ENCODE data around the gene DSE.
A peak's percentile ranks its signal among the peaks of the same experiment; 100 is the strongest.

The DSE gene

GRCh38 chr6:116349216-116349615 lies 21.5 kb upstream of the DSE start:
- H3K4me3 Mint-ChIP-seq: no peak overlapping the region
- H3K27me3 Mint-ChIP-seq: no peaks in the 10 kb centered on the region
- H3K27ac Mint-ChIP-seq: no peak overlapping the region
- peaks cover 3% of the 10 kb centered on the region for H3K9me3 Mint-ChIP-seq (ENCODE audit: low read depth)
- no peaks in the 10 kb centered on the region for H3K4me1 Mint-ChIP-seq (ENCODE audit: low read depth)
- peaks cover 2% of the 10 kb centered on the region for H3K36me3 Mint-ChIP-seq

GRCh38 chr6:116351101-116351500 lies 19.6 kb upstream of the DSE start:
- Mint-ChIP-seq H3K27me3 (no peaks in the 10 kb centered on the region), H3K4me3 (no peak overlapping the region), H3K9me3 (ENCODE audit: low read depth) (peaks cover 3% of the 10 kb centered on the region), H3K27ac (no peak overlapping the region), H3K36me3 (peaks cover 4% of the 10 kb centered on the region), H3K4me1 (ENCODE audit: low read depth) (no peaks in the 10 kb centered on the region)

GRCh38 chr6:116352515-116353471 lies 18.0 kb upstream of the DSE start:
- Mint-ChIP-seq H3K27ac (no peak overlapping the region), H3K9me3 (ENCODE audit: low read depth) (no peaks in the 10 kb centered on the region), H3K4me1 (ENCODE audit: low read depth) (no peaks in the 10 kb centered on the region), H3K4me3 (no peak overlapping the region), H3K36me3 (peaks cover 6% of the 10 kb centered on the region), H3K27me3 (no peaks in the 10 kb centered on the region)

GRCh38 chr6:116354236-116354635 lies 16.5 kb upstream of the DSE start:
- H3K4me1 Mint-ChIP-seq (ENCODE audit: low read depth): no peaks in the 10 kb centered on the region
- no peaks in the 10 kb centered on the region for H3K9me3 Mint-ChIP-seq (ENCODE audit: low read depth)
- no peaks in the 10 kb centered on the region for H3K27me3 Mint-ChIP-seq
- no peak overlapping the region for H3K4me3 Mint-ChIP-seq
- peaks cover 6% of the 10 kb centered on the region for H3K36me3 Mint-ChIP-seq
- H3K27ac Mint-ChIP-seq: no peak overlapping the region

GRCh38 chr6:116355796-116356195 lies 15.0 kb upstream of the DSE start:
- H3K9me3 Mint-ChIP-seq (ENCODE audit: low read depth): no peaks in the 10 kb centered on the region
- H3K4me3 Mint-ChIP-seq: no peak overlapping the region
- no peak overlapping the region for H3K27ac Mint-ChIP-seq
- H3K36me3 Mint-ChIP-seq: peaks cover 6% of the 10 kb centered on the region
- no peaks in the 10 kb centered on the region for H3K27me3 Mint-ChIP-seq
- no peaks in the 10 kb centered on the region for H3K4me1 Mint-ChIP-seq (ENCODE audit: low read depth)

- H3K27me3 Mint-ChIP-seq: no peaks in the 10 kb centered on the region
- H3K27ac Mint-ChIP-seq: no peak overlapping the region
- H3K4me1 Mint-ChIP-seq (ENCODE audit: low read depth): no peaks in the 10 kb centered on the region
- no peaks in the 10 kb centered on the region for H3K9me3 Mint-ChIP-seq (ENCODE audit: low read depth)
- peaks cover 4% of the 10 kb centered on the region for H3K36me3 Mint-ChIP-seq
- H3K4me3 Mint-ChIP-seq: no peak overlapping the region
These were observed 11.6 kb upstream of the DSE start for GRCh38 chr6:116359131-116359530.

GRCh38 chr6:116359835-116360234 lies 10.9 kb upstream of the DSE start:
- Mint-ChIP-seq H3K27ac (no peak overlapping the region), H3K27me3 (no peaks in the 10 kb centered on the region), H3K4me1 (ENCODE audit: low read depth) (no peaks in the 10 kb centered on the region), H3K4me3 (no peak overlapping the region), H3K36me3 (peaks cover 4% of the 10 kb centered on the region), H3K9me3 (ENCODE audit: low read depth) (no peaks in the 10 kb centered on the region)

GRCh38 chr6:116362276-116362675 lies 8.5 kb upstream of the DSE start:
- Mint-ChIP-seq H3K27me3 (no peaks in the 10 kb centered on the region), H3K4me3 (no peak overlapping the region), H3K4me1 (ENCODE audit: low read depth) (no peaks in the 10 kb centered on the region), H3K9me3 (ENCODE audit: low read depth) (no peaks in the 10 kb centered on the region), H3K36me3 (peaks cover 2% of the 10 kb centered on the region), H3K27ac (no peak overlapping the region)

- Mint-ChIP-seq H3K27me3 (no peaks in the 10 kb centered on the region), H3K4me3 (no peak overlapping the region), H3K27ac (no peak overlapping the region), H3K4me1 (ENCODE audit: low read depth) (peaks cover 2% of the 10 kb centered on the region), H3K9me3 (ENCODE audit: low read depth) (no peaks in the 10 kb centered on the region), H3K36me3 (no peaks in the 10 kb centered on the region)
These were observed 7.0 kb upstream of the DSE start for GRCh38 chr6:116363759-116364158.

- H3K27ac Mint-ChIP-seq: no peak overlapping the region
- H3K36me3 Mint-ChIP-seq: no peaks in the 10 kb centered on the region
- peaks cover 2% of the 10 kb centered on the region for H3K4me1 Mint-ChIP-seq (ENCODE audit: low read depth)
- no peaks in the 10 kb centered on the region for H3K9me3 Mint-ChIP-seq (ENCODE audit: low read depth)
- no peak overlapping the region for H3K4me3 Mint-ChIP-seq
- no peaks in the 10 kb centered on the region for H3K27me3 Mint-ChIP-seq
These were observed 6.4 kb upstream of the DSE start for GRCh38 chr6:116364321-116364720.

GRCh38 chr6:116365743-116366142 lies 5.0 kb upstream of the DSE start:
- Mint-ChIP-seq H3K36me3 (no peaks in the 10 kb centered on the region), H3K9me3 (ENCODE audit: low read depth) (no peaks in the 10 kb centered on the region), H3K27ac (no peak overlapping the region), H3K4me1 (ENCODE audit: low read depth) (peaks cover 12% of the 10 kb centered on the region), H3K4me3 (no peak overlapping the region), H3K27me3 (no peaks in the 10 kb centered on the region)

- H3K4me1 Mint-ChIP-seq (ENCODE audit: low read depth): peaks cover 15% of the 10 kb centered on the region
- H3K27me3 Mint-ChIP-seq: no peaks in the 10 kb centered on the region
- no peak overlapping the region for H3K27ac Mint-ChIP-seq
- H3K4me3 Mint-ChIP-seq: no peak overlapping the region
- no peaks in the 10 kb centered on the region for H3K9me3 Mint-ChIP-seq (ENCODE audit: low read depth)
- no peaks in the 10 kb centered on the region for H3K36me3 Mint-ChIP-seq
These were observed 3.9 kb upstream of the DSE start for GRCh38 chr6:116366740-116367275.

GRCh38 chr6:116369540-116369939 lies 1.2 kb upstream of the DSE start:
- Mint-ChIP-seq H3K9me3 (ENCODE audit: low read depth) (no peaks in the 10 kb centered on the region), H3K4me3 (peak overlapping the region; percentile 86), H3K27ac (no peak overlapping the region), H3K27me3 (peaks cover 11% of the 10 kb centered on the region), H3K4me1 (ENCODE audit: low read depth) (peaks cover 16% of the 10 kb centered on the region), H3K36me3 (no peaks in the 10 kb centered on the region)

- Mint-ChIP-seq H3K27ac (no peak overlapping the region), H3K27me3 (peaks cover 12% of the 10 kb centered on the region)
These were observed 585 bp upstream of the DSE start for GRCh38 chr6:116369964-116370759.

More at GRCh38 chr6:116369964-116370759, 585 bp upstream of the DSE start:
- Mint-ChIP-seq H3K4me3 (peak overlapping the region; percentile 86), H3K9me3 (ENCODE audit: low read depth) (no peaks in the 10 kb centered on the region), H3K36me3 (no peaks in the 10 kb centered on the region), H3K4me1 (ENCODE audit: low read depth) (peaks cover 16% of the 10 kb centered on the region)

Data from activated naive CD8-positive, alpha-beta T cell (primary cell).